GM19025 (cell line): ENCODE data around the gene OTOS.

Source experiments
- ATAC-seq: cut with Tn5 transposase; IDR thresholded peaks from one replicate; pipeline ENCODE4 v1.9.1; 2021; ENCODE audit warnings: mild to moderate bottlenecking, low read depth, moderate library complexity; ENCODE audit not compliant: unreplicated experiment

Gene OTOS

DNA sequence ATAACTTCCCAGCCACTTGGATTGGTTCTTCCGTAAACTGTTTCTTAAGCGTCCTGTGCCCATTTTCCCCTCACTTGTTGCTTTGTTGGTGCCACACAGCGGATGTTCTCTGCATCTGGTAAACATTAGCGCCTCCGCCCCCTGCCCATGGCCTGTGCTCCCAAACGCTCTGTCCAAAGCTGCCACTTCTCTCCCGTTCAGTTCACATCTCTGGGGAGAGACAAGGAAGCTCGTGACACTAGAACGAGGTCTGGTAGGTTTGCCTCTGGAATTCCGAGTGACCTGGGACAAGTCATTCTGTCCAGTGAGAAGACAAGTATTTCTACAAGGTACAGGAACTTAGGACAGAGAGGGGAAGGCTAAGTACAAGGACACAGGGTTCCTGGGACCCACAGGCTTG, 13.7 kb downstream of the OTOS start:
- no peak for ATAC-seq

DNA sequence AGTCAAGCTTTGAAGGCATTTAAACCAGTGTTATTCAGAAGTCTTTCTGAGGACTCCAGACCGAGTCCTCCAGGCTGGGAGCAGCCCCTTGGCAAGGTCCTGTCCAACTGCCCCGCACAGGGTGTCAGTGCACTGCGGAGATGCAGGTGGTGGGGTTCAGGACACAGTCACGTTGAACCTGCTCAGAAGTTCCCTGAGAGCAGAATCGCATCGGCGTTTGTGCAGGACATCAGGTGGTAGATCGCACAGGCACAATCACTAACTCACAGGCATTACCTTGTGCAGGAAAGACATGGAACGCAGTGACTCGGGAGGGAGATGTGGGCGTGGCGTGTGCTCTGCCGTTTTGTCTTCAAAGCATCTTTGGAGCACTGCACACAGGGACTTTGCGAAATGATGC, 14.7 kb downstream of the OTOS start:
- ATAC-seq = no peak

DNA sequence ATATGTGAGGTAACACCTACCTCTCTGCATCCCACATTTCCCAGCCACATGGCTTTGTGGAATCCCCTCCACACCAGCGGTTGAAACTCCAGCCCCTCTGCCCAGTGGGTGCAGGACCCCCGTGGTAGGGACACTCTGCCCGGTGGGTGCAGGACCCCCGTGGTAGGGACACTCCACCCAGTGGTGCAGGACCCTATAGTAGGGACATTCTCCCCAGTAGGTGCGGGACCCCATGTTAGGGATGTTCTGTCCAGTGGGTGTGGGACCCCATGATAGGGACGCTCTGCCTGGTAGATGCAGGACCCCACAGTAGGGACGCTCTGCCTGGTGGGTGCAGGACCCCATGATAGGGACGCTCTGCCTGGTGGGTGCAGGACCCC, 15.8 kb downstream of the OTOS start:
- ATAC-seq = no peak

DNA sequence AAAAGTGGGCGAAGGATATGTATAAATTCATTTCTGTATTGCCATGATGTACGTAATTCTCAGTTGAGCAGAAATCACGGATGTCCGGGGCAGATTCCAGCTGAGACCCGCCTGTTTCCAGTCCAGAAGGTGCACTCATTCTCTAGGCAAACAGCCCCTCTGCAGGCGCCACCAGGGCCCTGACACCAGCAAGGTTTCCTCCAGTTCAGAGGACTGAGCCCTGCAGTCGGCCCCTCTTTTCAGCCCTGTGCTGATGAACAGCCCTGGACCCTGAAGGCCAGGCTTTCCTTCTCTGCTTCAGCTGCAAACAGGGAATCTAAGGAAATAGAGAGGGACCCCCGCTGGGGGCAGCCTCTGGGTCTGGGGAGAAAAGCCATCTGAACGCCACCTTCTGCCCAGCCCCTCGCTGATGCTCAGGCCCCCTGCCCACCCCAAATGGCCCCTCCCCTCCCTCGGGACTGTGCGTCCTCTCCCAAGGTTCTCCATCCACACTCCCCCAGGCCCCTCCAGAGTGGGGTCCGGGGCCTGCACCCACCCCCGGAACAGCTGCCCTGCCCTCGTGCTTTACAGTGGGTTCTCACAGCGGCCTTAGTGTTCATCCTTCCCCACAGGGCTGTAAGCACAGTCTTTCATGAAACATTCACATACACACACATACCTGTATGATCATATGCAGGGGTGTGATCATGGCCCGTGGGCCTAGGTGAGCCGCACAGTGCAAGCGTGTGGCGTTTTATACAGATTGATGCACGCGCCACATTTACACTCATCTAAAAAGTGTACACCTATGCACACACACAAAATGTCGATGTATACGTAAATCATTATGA, 16.4 kb downstream of the OTOS start:
- no peak for ATAC-seq

DNA sequence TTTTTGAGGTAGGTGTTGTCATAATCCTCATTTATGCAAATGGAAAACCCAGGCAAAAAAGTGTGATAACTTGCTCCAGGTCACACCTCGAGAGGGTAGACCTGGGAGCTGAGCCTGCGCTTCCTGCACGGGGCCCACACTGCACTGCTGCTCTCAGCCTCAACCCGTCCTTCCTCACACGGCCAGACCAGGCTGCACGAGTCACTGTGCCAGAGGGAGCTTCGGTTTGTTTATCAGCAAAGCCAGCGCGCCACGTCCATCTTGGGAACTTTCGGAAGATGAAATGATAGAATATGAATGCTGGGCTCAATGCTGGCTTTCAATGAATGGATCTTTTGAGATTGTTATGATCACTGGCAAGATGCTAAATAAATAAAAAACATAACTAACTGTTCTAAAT, 18.8 kb downstream of the OTOS start:
- ATAC-seq = no peak

DNA sequence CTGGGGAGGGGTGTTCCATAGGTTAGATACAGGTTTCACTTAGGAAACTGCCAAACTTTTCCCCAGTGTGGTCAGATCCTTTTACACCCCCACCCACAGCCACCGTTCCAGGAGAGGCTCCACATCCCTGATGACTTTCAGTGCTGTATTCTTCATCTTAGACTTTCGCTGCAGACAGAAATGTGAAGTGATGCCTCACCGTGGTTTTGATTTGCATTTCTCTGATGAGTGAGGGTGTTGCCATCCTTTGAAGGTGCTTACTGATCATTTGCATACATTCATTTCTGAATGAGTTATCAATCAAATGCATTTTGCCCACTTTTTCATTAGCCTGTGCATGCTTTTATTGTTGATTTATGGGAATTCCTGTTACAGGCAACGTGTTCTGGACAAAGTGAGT, 19.3 kb downstream of the OTOS start:
- no peak for ATAC-seq

DNA sequence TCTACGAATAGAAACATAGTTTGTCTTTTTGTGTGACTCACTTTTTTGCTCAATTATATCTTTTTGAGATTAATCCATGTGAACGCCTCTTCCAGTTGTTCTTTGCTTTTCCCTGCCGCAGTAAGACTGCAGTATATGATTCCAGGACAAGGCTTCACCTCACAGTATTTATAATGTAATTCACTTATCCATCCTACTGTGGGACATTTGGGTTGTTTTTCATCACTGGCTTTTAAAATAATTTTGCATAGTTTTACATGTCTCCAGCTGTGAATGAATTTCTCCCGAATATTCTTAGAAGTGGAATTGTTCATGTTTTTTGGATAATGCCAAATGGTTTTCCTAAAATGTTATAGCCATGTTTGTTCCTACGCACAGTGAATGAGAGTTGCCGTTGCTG, 26.2 kb downstream of the OTOS start:
- ATAC-seq = no peak

DNA sequence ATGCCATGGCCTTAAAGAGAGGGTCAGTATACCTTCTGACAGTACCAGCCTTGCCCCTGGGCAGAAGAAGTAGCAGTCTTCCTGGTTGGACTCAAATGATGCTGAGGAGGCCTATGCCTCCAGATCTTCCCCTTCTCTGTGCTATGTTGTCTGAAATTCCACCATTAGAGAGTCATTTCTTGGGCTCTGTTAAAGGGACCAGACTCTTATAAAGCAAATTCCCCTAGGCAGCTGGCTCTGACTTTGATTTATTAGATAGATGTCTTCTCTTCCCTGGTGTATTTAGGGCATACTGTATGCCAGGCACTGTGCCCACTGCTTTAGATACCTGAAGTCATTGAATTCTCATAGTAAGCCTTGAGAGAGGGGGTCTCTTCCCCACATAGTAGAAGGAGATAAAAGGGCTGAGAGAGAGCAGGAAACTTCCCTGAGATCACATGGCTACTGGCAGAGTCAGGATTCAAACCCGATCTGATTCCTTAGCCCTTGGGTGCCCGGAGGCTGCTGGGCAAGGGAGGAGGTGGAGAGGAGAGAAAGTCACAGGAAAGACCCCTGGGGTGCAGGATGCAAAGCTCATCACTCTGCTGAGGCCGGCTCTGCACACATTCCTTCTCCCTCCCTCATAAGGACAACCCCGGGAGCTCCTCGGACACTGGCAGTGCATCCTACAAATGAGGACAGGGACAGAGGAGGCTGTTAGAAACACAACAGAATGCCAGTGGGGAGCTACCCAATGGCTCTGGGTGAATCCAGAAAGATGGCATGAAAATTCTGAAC, 27.4 kb downstream of the OTOS start:
- no peak for ATAC-seq

DNA sequence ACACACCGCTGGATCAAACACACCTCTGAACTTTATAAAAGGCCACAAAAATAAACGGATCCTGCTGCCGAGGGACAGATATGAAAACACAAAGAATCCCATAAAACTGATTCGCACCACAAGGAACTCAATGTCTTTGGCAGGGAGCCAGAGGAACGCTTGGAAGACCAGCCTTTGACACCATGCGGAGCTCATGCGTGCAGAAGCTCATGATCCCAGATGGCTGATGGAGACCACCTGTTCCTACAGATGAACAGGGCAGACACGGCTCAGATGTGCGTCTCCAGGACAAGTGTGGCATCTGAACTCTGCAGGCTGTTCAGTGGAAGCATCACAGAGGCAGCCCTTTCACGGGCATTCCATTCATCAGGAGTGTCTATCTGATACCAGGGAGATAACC, 29.2 kb downstream of the OTOS start:
- ATAC-seq = no peak

DNA sequence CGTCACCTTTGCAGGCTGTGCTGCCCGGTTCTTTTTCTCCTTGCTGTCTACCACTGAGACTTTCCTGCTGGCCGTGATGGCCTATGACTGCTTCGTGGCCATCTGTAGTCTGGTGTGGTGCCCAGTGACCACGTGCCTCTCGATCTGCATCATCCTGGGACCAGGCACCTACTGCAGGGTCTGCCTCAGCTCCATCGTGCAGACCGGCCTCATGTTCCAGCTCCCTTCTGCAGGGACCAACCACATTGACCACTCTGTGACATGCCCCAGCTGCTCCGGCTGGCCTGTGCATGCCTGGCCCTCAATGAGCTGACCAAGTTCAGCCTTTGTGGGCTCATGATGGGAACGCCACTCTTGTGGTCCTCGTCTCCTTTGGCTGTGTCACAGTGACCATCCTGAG, 31.1 kb downstream of the OTOS start:
- no peak for ATAC-seq

DNA sequence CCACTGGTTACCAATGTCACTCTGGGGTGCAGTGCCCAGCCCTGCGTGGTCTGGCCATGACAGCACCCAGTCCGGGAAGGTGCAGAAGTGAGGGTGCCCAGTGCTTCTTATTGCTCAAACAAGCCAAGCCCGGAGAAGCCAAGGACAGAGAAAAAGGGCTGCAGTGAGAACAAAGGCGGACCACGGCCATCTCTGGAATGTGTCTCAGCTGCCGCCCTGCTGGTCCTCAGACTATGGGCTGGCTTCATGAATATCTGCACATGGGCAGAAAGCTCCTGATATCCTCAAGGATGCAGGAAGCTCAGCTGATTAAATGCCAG, 33.0 kb downstream of the OTOS start:
- no peak for ATAC-seq

DNA sequence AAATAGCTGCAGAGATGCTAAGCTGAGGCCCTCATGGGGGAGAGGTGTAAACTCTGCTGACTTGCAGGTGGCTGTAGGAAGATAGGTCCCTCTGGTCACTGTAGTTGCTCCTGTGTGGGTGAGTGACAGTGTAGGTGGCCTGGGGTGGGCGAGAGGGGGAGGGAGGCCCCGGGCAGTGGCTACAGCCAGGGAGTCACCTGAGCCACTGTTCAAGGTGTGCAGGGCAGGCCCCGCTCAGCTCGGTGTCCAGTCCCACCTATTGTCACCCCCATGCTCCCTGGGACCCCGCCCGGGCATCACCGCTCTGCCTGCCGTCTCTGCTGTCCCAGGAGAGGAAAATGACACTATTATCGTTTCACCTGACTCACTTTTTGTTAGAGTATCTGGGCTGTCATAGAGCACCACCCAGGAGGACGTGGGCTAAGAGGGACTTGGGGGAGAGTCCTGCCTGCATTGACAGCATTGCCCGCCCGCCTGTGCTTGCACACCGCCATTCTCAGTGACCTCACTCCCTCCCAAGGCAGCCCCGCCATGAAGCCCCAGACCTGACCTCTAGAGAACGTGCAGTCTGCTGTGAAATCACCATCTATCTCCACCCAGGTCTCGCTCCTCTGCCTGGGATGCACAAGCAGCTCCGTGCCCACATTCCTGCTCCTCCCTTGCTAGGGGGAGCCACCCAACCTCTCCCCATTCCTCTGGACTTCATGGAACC, 33.5 kb downstream of the OTOS start:
- no peak for ATAC-seq

DNA sequence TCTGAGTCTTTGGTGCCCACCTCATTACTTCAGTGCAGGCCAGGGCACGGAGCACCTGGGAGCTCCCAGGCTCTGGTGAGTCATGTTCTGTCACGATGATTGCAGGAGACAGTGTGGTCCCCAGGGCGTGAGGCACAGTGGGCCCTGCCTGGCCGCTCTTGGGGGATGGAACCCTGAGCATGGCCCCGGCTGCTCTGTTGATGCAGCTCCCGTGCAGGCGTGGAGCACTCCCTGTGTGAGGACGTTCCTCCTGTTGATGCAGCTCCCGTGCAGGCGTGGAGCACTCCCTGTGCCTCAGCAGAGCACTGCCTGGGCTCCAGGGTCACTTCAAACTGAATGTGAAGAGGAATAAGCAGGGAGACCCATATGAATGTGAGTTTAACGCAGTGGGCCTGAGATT, 34.5 kb downstream of the OTOS start:
- ATAC-seq = no peak

DNA sequence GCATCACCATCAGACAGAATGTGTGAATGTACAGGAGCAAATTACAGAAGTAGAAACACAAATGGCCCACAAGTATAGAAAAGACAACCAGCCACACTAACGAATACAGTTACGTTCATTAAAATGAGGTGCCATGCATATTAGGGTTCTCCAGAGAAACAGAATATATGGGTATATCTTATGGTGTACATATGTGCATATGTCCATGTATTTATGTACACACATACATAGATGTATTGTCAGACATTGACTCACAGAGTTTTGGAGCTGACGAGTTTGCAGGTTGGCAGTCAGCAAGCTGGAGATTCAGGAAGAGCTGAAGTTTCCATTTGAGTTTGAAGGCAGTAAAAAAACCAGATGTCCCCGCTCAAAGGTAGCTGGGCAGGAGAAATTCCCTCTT, 37.3 kb downstream of the OTOS start:
- no peak for ATAC-seq

DNA sequence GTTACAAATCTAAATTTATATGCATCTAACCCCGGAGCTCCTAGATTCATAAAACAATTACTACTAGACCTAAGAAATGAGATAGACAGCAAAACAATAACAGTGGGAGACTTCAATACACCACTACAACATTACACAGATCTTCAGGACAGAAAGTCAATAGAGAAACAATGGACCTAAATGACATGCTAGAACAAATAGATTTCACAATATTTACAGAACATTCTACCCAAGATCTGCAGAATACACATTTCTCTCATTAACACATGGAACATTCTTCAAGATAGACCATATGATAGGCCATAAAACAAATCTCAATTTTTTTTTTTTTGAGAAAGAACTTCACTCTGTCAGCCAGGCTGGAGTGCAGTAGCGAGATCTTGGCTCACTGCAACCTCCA, 42.1 kb downstream of the OTOS start:
- no peak for ATAC-seq

DNA sequence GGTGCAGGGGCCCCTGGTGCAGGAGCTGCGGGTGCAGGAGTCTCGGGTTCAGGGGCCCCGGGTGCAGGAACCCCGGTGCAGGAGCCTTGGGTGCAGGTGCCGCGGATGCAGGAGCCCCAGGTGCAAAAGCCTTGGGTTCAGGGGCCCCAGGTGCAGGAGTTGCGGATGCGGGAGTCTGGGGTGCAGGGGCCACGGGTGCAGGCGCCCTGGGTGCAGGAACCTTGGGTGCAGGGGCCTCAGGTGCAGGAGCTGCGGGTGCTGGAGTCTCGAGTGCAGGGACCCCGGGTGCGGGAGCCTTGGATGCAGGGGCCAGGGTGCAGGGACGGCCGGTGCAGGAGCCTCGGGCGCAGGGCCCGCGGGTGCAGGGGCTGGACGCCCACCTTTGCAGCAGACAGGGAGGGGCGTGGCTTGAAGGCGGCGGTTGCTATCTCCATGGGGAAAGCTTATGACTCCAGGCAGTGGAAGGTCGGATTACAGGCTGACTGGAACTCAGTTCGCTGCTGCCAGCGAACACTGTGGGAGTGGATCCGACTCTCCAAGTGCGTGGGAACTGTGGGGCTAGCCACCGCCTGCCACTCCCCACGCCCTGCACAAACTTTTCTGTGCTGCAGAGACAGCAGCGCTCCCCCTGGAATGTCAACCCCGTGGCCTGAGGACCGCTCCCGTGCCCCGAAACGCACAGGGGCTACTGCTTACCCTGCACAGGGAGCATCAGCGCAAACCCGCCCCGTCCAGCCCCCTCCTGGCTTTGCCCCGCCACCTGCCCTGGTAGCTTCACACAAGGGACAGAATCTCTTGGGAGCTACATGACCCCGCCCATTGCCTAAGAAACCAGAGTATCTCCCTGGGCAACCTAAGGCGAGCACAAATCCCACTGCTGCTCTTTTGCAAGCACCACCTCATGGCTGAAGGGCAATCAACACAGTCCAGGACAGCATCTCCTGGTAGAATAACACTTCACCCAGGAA, 44.6 kb downstream of the OTOS start:
- ATAC-seq = no peak

DNA sequence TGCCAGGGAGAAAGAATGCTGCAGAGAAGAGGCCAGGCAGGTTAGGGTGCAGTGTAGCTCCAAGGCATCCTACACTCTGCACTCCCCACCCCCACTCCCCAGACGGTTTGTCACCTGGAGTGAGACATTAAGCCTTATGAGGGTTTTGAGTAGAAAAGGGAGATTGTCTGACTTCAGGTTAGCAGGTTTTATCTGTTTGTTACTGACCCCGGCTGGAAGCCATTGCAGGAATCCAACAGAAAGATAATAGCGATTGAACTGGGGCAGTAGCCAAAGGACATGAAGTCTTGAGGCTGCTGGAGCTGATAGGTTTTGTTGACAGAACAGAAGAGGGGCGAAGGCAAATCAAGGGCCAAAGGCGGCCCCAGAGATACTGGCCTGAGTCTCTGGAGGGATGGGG, 51.2 kb downstream of the OTOS start:
- no peak for ATAC-seq
